ENCODE results near the gene SH3GL3. TPM values are rescaled to one million over a fixed set of nuclear protein-coding genes. Genes with fewer than 3 reads are reported as not detected.
A peak's percentile ranks its signal among the peaks of the same experiment; 100 is the strongest.

The SH3GL3 gene
- polyA plus RNA-seq, 2 donors: 3.3 to 8.3 TPM

GRCh38 chr15:83554558-83554957, 107.4 kb downstream of the SH3GL3 start:
- Histone ChIP-seq H3K9me3 (ENCODE audit: control insufficient read depth in 2 of 2, insufficient read depth in 1 of 2, low read depth in 1 of 2, low read length in 1 of 2) (no peaks in the 10 kb centered on the region), H3K27ac (ENCODE audit: low read depth in 2 of 2, low read length in 1 of 2) (no peak overlapping the region), H3K36me3 (ENCODE audit: control insufficient read depth in 2 of 2, insufficient read depth in 2 of 2, low read length in 1 of 2) (no peaks in the 10 kb centered on the region), H3K4me1 (ENCODE audit: control insufficient read depth in 2 of 2, insufficient read depth in 2 of 2, low read length in 1 of 2) (peaks cover 0 to 4% of the 10 kb centered on the region in 2 donors), H3K27me3 (ENCODE audit: control insufficient read depth in 1 of 2, insufficient read depth in 2 of 2, low read length in 2 of 2) (no peaks in the 10 kb centered on the region), H3K4me3 (ENCODE audit: low read depth in 1 of 2, low read length in 2 of 2) (no peak overlapping the region)
- WGBS, 2 donors: 90 to 92% methylated on average over 5 of the region's 5 CpGs

- no peaks in the 10 kb centered on the region for H3K27me3 ChIP-seq (ENCODE audit: control insufficient read depth in 1 of 2, insufficient read depth in 2 of 2, low read length in 2 of 2)
- no peaks in the 10 kb centered on the region for H3K9me3 ChIP-seq (ENCODE audit: control insufficient read depth in 2 of 2, insufficient read depth in 1 of 2, low read depth in 1 of 2, low read length in 1 of 2)
- H3K4me1 ChIP-seq (ENCODE audit: control insufficient read depth in 2 of 2, insufficient read depth in 2 of 2, low read length in 1 of 2): peaks cover 0 to 4% of the 10 kb centered on the region in 2 donors
- peak overlapping the region in 1 of 2 donors; percentile 15 for H3K27ac ChIP-seq (ENCODE audit: low read depth in 2 of 2, low read length in 1 of 2)
- H3K36me3 ChIP-seq (ENCODE audit: control insufficient read depth in 2 of 2, insufficient read depth in 2 of 2, low read length in 1 of 2): no peaks in the 10 kb centered on the region
- WGBS, 2 donors: 84 to 91% methylated on average over 2 of the region's 2 CpGs
- no peak overlapping the region for H3K4me3 ChIP-seq (ENCODE audit: low read depth in 1 of 2, low read length in 2 of 2)
These were observed 108.2 kb downstream of the SH3GL3 start for GRCh38 chr15:83555383-83555782.

- Histone ChIP-seq H3K27ac (ENCODE audit: low read depth in 2 of 2, low read length in 1 of 2) (no peak overlapping the region), H3K4me3 (ENCODE audit: low read depth in 1 of 2, low read length in 2 of 2) (no peak overlapping the region), H3K27me3 (ENCODE audit: control insufficient read depth in 1 of 2, insufficient read depth in 2 of 2, low read length in 2 of 2) (no peaks in the 10 kb centered on the region), H3K36me3 (ENCODE audit: control insufficient read depth in 2 of 2, insufficient read depth in 2 of 2, low read length in 1 of 2) (no peaks in the 10 kb centered on the region), H3K4me1 (ENCODE audit: control insufficient read depth in 2 of 2, insufficient read depth in 2 of 2, low read length in 1 of 2) (peaks cover 0 to 4% of the 10 kb centered on the region in 2 donors), H3K9me3 (ENCODE audit: control insufficient read depth in 2 of 2, insufficient read depth in 1 of 2, low read depth in 1 of 2, low read length in 1 of 2) (no peaks in the 10 kb centered on the region)
- 18 to 30% methylated on average over 3 of the region's 3 CpGs for WGBS, 2 donors
These were observed 108.9 kb downstream of the SH3GL3 start for GRCh38 chr15:83556068-83556467.

- Histone ChIP-seq H3K9me3 (ENCODE audit: control insufficient read depth in 2 of 2, insufficient read depth in 1 of 2, low read depth in 1 of 2, low read length in 1 of 2) (no peaks in the 10 kb centered on the region), H3K4me3 (ENCODE audit: low read depth in 1 of 2, low read length in 2 of 2) (no peak overlapping the region), H3K27ac (ENCODE audit: low read depth in 2 of 2, low read length in 1 of 2) (peak overlapping the region; percentile 45 to 68), H3K36me3 (ENCODE audit: control insufficient read depth in 2 of 2, insufficient read depth in 2 of 2, low read length in 1 of 2) (no peaks in the 10 kb centered on the region), H3K27me3 (ENCODE audit: control insufficient read depth in 1 of 2, insufficient read depth in 2 of 2, low read length in 2 of 2) (no peaks in the 10 kb centered on the region), H3K4me1 (ENCODE audit: control insufficient read depth in 2 of 2, insufficient read depth in 2 of 2, low read length in 1 of 2) (peaks cover 0 to 4% of the 10 kb centered on the region in 2 donors)
- 56 to 64% methylated on average over 7 of the region's 7 CpGs for WGBS, 2 donors
These were observed 109.6 kb downstream of the SH3GL3 start for GRCh38 chr15:83556754-83557153.

- H3K4me1 ChIP-seq (ENCODE audit: control insufficient read depth in 2 of 2, insufficient read depth in 2 of 2, low read length in 1 of 2): peaks cover 0 to 4% of the 10 kb centered on the region in 2 donors
- no peaks in the 10 kb centered on the region for H3K27me3 ChIP-seq (ENCODE audit: control insufficient read depth in 1 of 2, insufficient read depth in 2 of 2, low read length in 2 of 2)
- H3K36me3 ChIP-seq (ENCODE audit: control insufficient read depth in 2 of 2, insufficient read depth in 2 of 2, low read length in 1 of 2): no peaks in the 10 kb centered on the region
- 68 to 75% methylated on average over 5 of the region's 5 CpGs for WGBS, 2 donors
- H3K4me3 ChIP-seq (ENCODE audit: low read depth in 1 of 2, low read length in 2 of 2): no peak overlapping the region
- H3K9me3 ChIP-seq (ENCODE audit: control insufficient read depth in 2 of 2, insufficient read depth in 1 of 2, low read depth in 1 of 2, low read length in 1 of 2): no peaks in the 10 kb centered on the region
- no peak overlapping the region for H3K27ac ChIP-seq (ENCODE audit: low read depth in 2 of 2, low read length in 1 of 2)
These were observed 111.0 kb downstream of the SH3GL3 start for GRCh38 chr15:83558146-83558545.

- Histone ChIP-seq H3K27me3 (ENCODE audit: control insufficient read depth in 1 of 2, insufficient read depth in 2 of 2, low read length in 2 of 2) (no peaks in the 10 kb centered on the region), H3K9me3 (ENCODE audit: control insufficient read depth in 2 of 2, insufficient read depth in 1 of 2, low read depth in 1 of 2, low read length in 1 of 2) (no peaks in the 10 kb centered on the region), H3K27ac (ENCODE audit: low read depth in 2 of 2, low read length in 1 of 2) (no peak overlapping the region), H3K36me3 (ENCODE audit: control insufficient read depth in 2 of 2, insufficient read depth in 2 of 2, low read length in 1 of 2) (no peaks in the 10 kb centered on the region), H3K4me1 (ENCODE audit: control insufficient read depth in 2 of 2, insufficient read depth in 2 of 2, low read length in 1 of 2) (peaks cover 0 to 4% of the 10 kb centered on the region in 2 donors), H3K4me3 (ENCODE audit: low read depth in 1 of 2, low read length in 2 of 2) (no peak overlapping the region)
- WGBS, 2 donors: 6 to 10% methylated on average over 7 of the region's 7 CpGs
These were observed 112.3 kb downstream of the SH3GL3 start for GRCh38 chr15:83559310-83559966.

- peaks cover 0 to 2% of the 10 kb centered on the region in 2 donors for H3K4me1 ChIP-seq (ENCODE audit: control insufficient read depth in 2 of 2, insufficient read depth in 2 of 2, low read length in 1 of 2)
- no peaks in the 10 kb centered on the region for H3K36me3 ChIP-seq (ENCODE audit: control insufficient read depth in 2 of 2, insufficient read depth in 2 of 2, low read length in 1 of 2)
- H3K9me3 ChIP-seq (ENCODE audit: control insufficient read depth in 2 of 2, insufficient read depth in 1 of 2, low read depth in 1 of 2, low read length in 1 of 2): no peaks in the 10 kb centered on the region
- no peak overlapping the region for H3K4me3 ChIP-seq (ENCODE audit: low read depth in 1 of 2, low read length in 2 of 2)
- H3K27ac ChIP-seq (ENCODE audit: low read depth in 2 of 2, low read length in 1 of 2): no peak overlapping the region
- H3K27me3 ChIP-seq (ENCODE audit: control insufficient read depth in 1 of 2, insufficient read depth in 2 of 2, low read length in 2 of 2): no peaks in the 10 kb centered on the region
These were observed 114.5 kb downstream of the SH3GL3 start for GRCh38 chr15:83561661-83562060.

GRCh38 chr15:83565138-83565537, 118.0 kb downstream of the SH3GL3 start:
- 62 to 67% methylated on average over 3 of the region's 3 CpGs for WGBS, 2 donors
- Histone ChIP-seq H3K27me3 (ENCODE audit: control insufficient read depth in 1 of 2, insufficient read depth in 2 of 2, low read length in 2 of 2) (no peaks in the 10 kb centered on the region), H3K27ac (ENCODE audit: low read depth in 2 of 2, low read length in 1 of 2) (no peak overlapping the region), H3K4me3 (ENCODE audit: low read depth in 1 of 2, low read length in 2 of 2) (no peak overlapping the region), H3K4me1 (ENCODE audit: control insufficient read depth in 2 of 2, insufficient read depth in 2 of 2, low read length in 1 of 2) (no peaks in the 10 kb centered on the region), H3K36me3 (ENCODE audit: control insufficient read depth in 2 of 2, insufficient read depth in 2 of 2, low read length in 1 of 2) (no peaks in the 10 kb centered on the region), H3K9me3 (ENCODE audit: control insufficient read depth in 2 of 2, insufficient read depth in 1 of 2, low read depth in 1 of 2, low read length in 1 of 2) (no peaks in the 10 kb centered on the region)

- Histone ChIP-seq H3K27ac (ENCODE audit: low read depth in 2 of 2, low read length in 1 of 2) (no peak overlapping the region), H3K4me1 (ENCODE audit: control insufficient read depth in 2 of 2, insufficient read depth in 2 of 2, low read length in 1 of 2) (no peaks in the 10 kb centered on the region), H3K27me3 (ENCODE audit: control insufficient read depth in 1 of 2, insufficient read depth in 2 of 2, low read length in 2 of 2) (no peaks in the 10 kb centered on the region), H3K4me3 (ENCODE audit: low read depth in 1 of 2, low read length in 2 of 2) (no peak overlapping the region), H3K36me3 (ENCODE audit: control insufficient read depth in 2 of 2, insufficient read depth in 2 of 2, low read length in 1 of 2) (no peaks in the 10 kb centered on the region), H3K9me3 (ENCODE audit: control insufficient read depth in 2 of 2, insufficient read depth in 1 of 2, low read depth in 1 of 2, low read length in 1 of 2) (no peaks in the 10 kb centered on the region)
- WGBS, 2 donors: 27 to 36% methylated on average over 4 of the region's 4 CpGs
These were observed 118.5 kb downstream of the SH3GL3 start for GRCh38 chr15:83565553-83566159.

- H3K4me3 ChIP-seq (ENCODE audit: low read depth in 1 of 2, low read length in 2 of 2): no peak overlapping the region
- no peaks in the 10 kb centered on the region for H3K27me3 ChIP-seq (ENCODE audit: control insufficient read depth in 1 of 2, insufficient read depth in 2 of 2, low read length in 2 of 2)
- H3K9me3 ChIP-seq (ENCODE audit: control insufficient read depth in 2 of 2, insufficient read depth in 1 of 2, low read depth in 1 of 2, low read length in 1 of 2): no peaks in the 10 kb centered on the region
- no peaks in the 10 kb centered on the region for H3K36me3 ChIP-seq (ENCODE audit: control insufficient read depth in 2 of 2, insufficient read depth in 2 of 2, low read length in 1 of 2)
- no peaks in the 10 kb centered on the region for H3K4me1 ChIP-seq (ENCODE audit: control insufficient read depth in 2 of 2, insufficient read depth in 2 of 2, low read length in 1 of 2)
- WGBS, 2 donors: 81 to 84% methylated on average over 2 of the region's 2 CpGs
- H3K27ac ChIP-seq (ENCODE audit: low read depth in 2 of 2, low read length in 1 of 2): no peak overlapping the region
These were observed 120.2 kb downstream of the SH3GL3 start for GRCh38 chr15:83567318-83567717.
